Endothelial cell of umbilical vein (primary cell): ENCODE measurements around the gene CENPP. TPM values are rescaled to one million over a fixed set of nuclear protein-coding genes. Genes with fewer than 3 reads are reported as not detected.

Experiments used
- BruUV-seq: library from RNA; stranded (reverse); fragments of 400-500 nt; replicated peaks from 2 replicates; lab custom pipeline; 2021; lab: Mats Ljungman, UMichigan
- CTCF ChIA-PET: fragments of 300-600, 350-600 bp; sonication (Branson Sonifier 250); formaldehyde crosslinking; loops from one replicate; lab custom pipeline; 2021; ENCODE audit warnings: antibody characterized with exemption, inconsistent platforms; lab: Charles Lee
- POLR2A ChIA-PET: fragments of 300-600, 350-600 bp; sonication (Branson Sonifier 250); formaldehyde crosslinking; loops from one replicate; lab custom pipeline; 2021; ENCODE audit warnings: antibody characterized with exemption, inconsistent platforms; lab: Charles Lee
- DNase-seq: peaks from one replicate; pipeline ENCODE4 v3.0.0-alpha.2; 2011; ENCODE audit warnings: low read depth, low spot score
- FAIRE-seq: peaks from 2 replicates; lab custom pipeline; 2011; peaks lifted over from hg19 to GRCh38; lab: Jason Lieb, UNC
- H2AFZ ChIP-seq: 2 replicates; pipeline ENCODE4 v1.6.0; 2012; ENCODE audit warnings: low read depth, low read length, control low read depth, inconsistent platforms
- H3K27ac ChIP-seq: 2 replicates; pipeline ENCODE4 v1.5.1; 2011; ENCODE audit warnings: low read depth, mild to moderate bottlenecking, control low read depth, low read length, moderate library complexity; ENCODE audit not compliant: insufficient read depth
- H3K27me3 ChIP-seq, 2 experiments: 2 replicates each; pipeline versions ENCODE4 v1.6.0 to v1.6.1; 2011; ENCODE audit warnings: low read length in 2 of 2, mixed read lengths in 1 of 2; ENCODE audit not compliant: control insufficient read depth in 2 of 2, insufficient read depth in 2 of 2
- H3K36me3 ChIP-seq, 2 experiments: 2 replicates in 1 of 2; 3 replicates in 1 of 2; pipeline ENCODE4 v1.5.1; 2011; ENCODE audit warnings: low read length in 2 of 2, mild to moderate bottlenecking in 1 of 2, moderate library complexity in 1 of 2; ENCODE audit not compliant: control insufficient read depth in 2 of 2, insufficient read depth in 2 of 2; ENCODE audit errors: extremely low read depth in 1 of 2
- H3K4me1 ChIP-seq: 3 replicates; pipeline ENCODE4 v1.5.1; 2011; ENCODE audit warnings: mild to moderate bottlenecking, low read length; ENCODE audit not compliant: control insufficient read depth, insufficient read depth; ENCODE audit errors: extremely low read depth
- H3K4me2 ChIP-seq: 2 replicates; pipeline ENCODE4 v1.6.1; 2011; ENCODE audit warnings: low read length, control low read depth, mixed read lengths; ENCODE audit not compliant: insufficient read depth
- H3K4me3 ChIP-seq, 3 experiments: fragments of 200-600 bp in 1 of 3; sonication (generic), shearing (Covaris generic) in 1 of 3; replicated peaks in 1 of 3; 2 replicates each; pipeline ENCODE4 v1.5.1; 2011 to 2016; ENCODE audit warnings: control low read depth in 3 of 3, low read length in 3 of 3, mild to moderate bottlenecking in 2 of 3, inconsistent platforms in 1 of 3, low read depth in 1 of 3, moderate library complexity in 1 of 3; ENCODE audit not compliant: insufficient read depth in 1 of 3
- H3K79me2 ChIP-seq: 2 replicates; pipeline ENCODE4 v1.6.0; 2012; ENCODE audit warnings: low read length, inconsistent platforms; ENCODE audit not compliant: control insufficient read depth, insufficient read depth
- H3K9ac ChIP-seq: replicated peaks from 2 replicates; pipeline ENCODE3; 2011; ENCODE audit warnings: low read length, control low read depth; ENCODE audit not compliant: insufficient read depth; ENCODE audit errors: extremely low read depth
- H3K9me1 ChIP-seq: replicated peaks from 3 replicates; pipeline ENCODE4 v1.6.0; 2011; ENCODE audit warnings: mild to moderate bottlenecking, low read length; ENCODE audit not compliant: control insufficient read depth, insufficient read depth; ENCODE audit errors: extremely low read depth
- H3K9me3 ChIP-seq: replicated peaks from 2 replicates; pipeline ENCODE4 v1.5.1; 2012; ENCODE audit warnings: low read length, inconsistent platforms; ENCODE audit not compliant: control insufficient read depth, insufficient read depth
- H4K20me1 ChIP-seq: replicated peaks from 2 replicates; pipeline ENCODE3; 2011; ENCODE audit warnings: mild to moderate bottlenecking, low read length; ENCODE audit not compliant: control insufficient read depth, insufficient read depth; ENCODE audit errors: extremely low read depth
- CTCF ChIP-seq, 2 donors: IDR thresholded peaks; 1 replicate in 1 of 2; 2 replicates in 1 of 2; pipeline ENCODE4 v1.5.1; 2011; ENCODE audit warnings: low read length in 2 of 2, mild to moderate bottlenecking in 2 of 2, moderate library complexity in 2 of 2, control low read depth in 1 of 2, inconsistent platforms in 1 of 2, low read depth in 1 of 2; ENCODE audit not compliant: insufficient read depth in 1 of 2; ENCODE audit errors: extremely low read depth in 1 of 2
- EZH2 ChIP-seq: IDR thresholded peaks from 2 replicates; pipeline ENCODE4 v1.6.1; 2012; ENCODE audit warnings: borderline replicate concordance, low read depth, mild to moderate bottlenecking, moderate library complexity, low read length, inconsistent platforms; ENCODE audit not compliant: severe bottlenecking
- FOS ChIP-seq: IDR thresholded peaks from 2 replicates; pipeline ENCODE4 v1.6.1; 2011; ENCODE audit warnings: mild to moderate bottlenecking, low read length, moderate library complexity, borderline replicate concordance; ENCODE audit not compliant: insufficient read depth
- GATA2 ChIP-seq: IDR thresholded peaks from 2 replicates; pipeline ENCODE4 v1.7.0; 2011; ENCODE audit warnings: low read depth, mild to moderate bottlenecking, moderate library complexity, mixed read lengths, low read length; ENCODE audit not compliant: insufficient read length, insufficient read depth
- JUN ChIP-seq: IDR thresholded peaks from 2 replicates; pipeline ENCODE4 v1.6.1; 2011; ENCODE audit warnings: borderline replicate concordance, low read depth; ENCODE audit not compliant: insufficient read length, insufficient read depth
- MYC ChIP-seq: IDR thresholded peaks from one replicate; pipeline ENCODE4 v1.6.1; 2011; ENCODE audit warnings: mild to moderate bottlenecking, low read depth, low read length
- POLR2A ChIP-seq: IDR thresholded peaks from 2 replicates; pipeline ENCODE4 v1.6.1; 2012; ENCODE audit warnings: low read depth, mild to moderate bottlenecking, control low read depth, low read length
- POLR2AphosphoS5 ChIP-seq: IDR thresholded peaks from 2 replicates; pipeline ENCODE4 v1.6.1; 2012; ENCODE audit warnings: low read depth, mild to moderate bottlenecking, control low read depth, low read length, moderate library complexity; ENCODE audit not compliant: insufficient read depth
- dilution Hi-C: fragments of 300-500 bp; cut with MboI; formaldehyde crosslinking; loops from one replicate; pipeline ENCODE4 v1.15.0; 2019; ENCODE audit warnings: low sequenced_read_pairs; ENCODE audit not compliant: extremely low pct_ligation_motif_present
- intact Hi-C: fragments of 100-400 bp; cut with micrococcal nuclease; formaldehyde crosslinking; loops from one replicate; pipeline ENCODE4 v1.10.0; 2022
- polyA plus RNA-seq, 4 experiments: library from polyadenylated mRNA; depleted of rRNA in 3 of 4; stranded (reverse) in 3 of 4; unstranded in 1 of 4; fragments of >200 nt; gene quantifications; 2 replicates each; pipeline versions ENCODE4 v1.2.1 to v1.2.3, GENCODE V29; 2011 to 2012; ENCODE audit warnings: missing spikeins in 1 of 4
- total RNA-seq: library from RNA; stranded (reverse); gene quantifications from 2 replicates; pipeline ENCODE4 v1.2.3, GENCODE V29; 2021
- TF ChIP-seq, protein P1 (sequence below): IDR thresholded peaks from 2 replicates; pipeline ENCODE4 v1.6.1; 2011; ENCODE audit not compliant: insufficient read depth, insufficient read length

CENPP gene
- total and polyA plus RNA-seq, 2 donors (not counting 3 experiments of a cell fraction or from before 2014, with no cell fraction given), result 1.2 to 12.0 TPM

DNA sequence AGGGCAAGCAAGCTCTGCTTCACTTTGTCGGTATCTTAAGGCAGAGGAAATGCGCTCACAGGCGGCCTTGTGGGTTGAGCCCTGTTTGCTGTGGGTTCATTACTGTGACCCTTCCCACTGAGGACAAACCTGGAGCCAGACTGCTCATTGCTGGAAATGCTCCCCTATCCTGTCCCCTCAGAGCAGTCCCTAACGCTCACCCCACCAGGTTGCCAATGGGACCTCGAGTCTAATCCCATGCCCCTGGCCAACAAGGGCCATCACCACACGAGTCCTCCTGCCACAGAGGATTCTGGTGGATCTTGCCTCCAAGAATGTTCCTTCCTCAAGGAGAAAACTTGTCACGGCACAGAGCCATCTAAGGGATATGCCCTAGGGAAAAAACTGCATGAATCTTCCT is 329.6 kb downstream of the CENPP start:
- no peak overlapping the region for H3K27ac ChIP-seq

More for the DNA sequence above, 329.6 kb downstream of the CENPP start:
- intact Hi-C loops (no loop called here), dilution Hi-C loops (no loop called here)
- Histone ChIP-seq H3K4me3 (no peak overlapping the region), H3K4me1 (peaks cover 8% of the 10 kb centered on the region), H3K9ac (no peak overlapping the region), H2AFZ (no peak overlapping the region), H4K20me1 (no peaks in the 10 kb centered on the region), H3K27me3 (no peaks in the 10 kb centered on the region), H3K9me3 (no peaks in the 10 kb centered on the region), H3K9me1 (no peaks in the 10 kb centered on the region), H3K79me2 (peaks cover 55% of the 10 kb centered on the region), H3K36me3 (peaks cover 14 to 19% of the 10 kb centered on the region in 2 experiments), H3K4me2 (no peak overlapping the region)
- ChIA-PET CTCF (interaction anchor here (1.2 kb wide), 1 partner anchor 15 kb away, joined by 5 read pairs; the partner anchor contains the start of gene IPPK), POLR2A (no interaction called here)
- FAIRE-seq (no peak), DNase-seq (no peak)
- TF ChIP-seq CTCF (IDR thresholded peaks at IDR 0.05; ENCODE audit: extremely low read depth in 1 of 2, insufficient read depth in 1 of 2, low read depth in 1 of 2, low read length in 2 of 2) (no peak), EZH2 (no peak), POLR2A (no peak), JUN (no peak), POLR2AphosphoS5 (no peak), FOS (no peak), GATA2 (no peak), MYC (no peak)
- TF ChIP-seq, protein P1, sequence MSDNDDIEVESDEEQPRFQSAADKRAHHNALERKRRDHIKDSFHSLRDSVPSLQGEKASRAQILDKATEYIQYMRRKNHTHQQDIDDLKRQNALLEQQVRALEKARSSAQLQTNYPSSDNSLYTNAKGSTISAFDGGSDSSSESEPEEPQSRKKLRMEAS, result no peak
- BruUV-seq, result no TSS peak
